Measurements from ENCODE around the gene OXSR1.

GRCh38 chr3:38127611-38128302, 37.6 kb upstream of the OXSR1 start:
- TF ChIP-seq CTCF (IDR thresholded peaks at IDR 0.05) (no peak), POLR2A (IDR thresholded peaks at IDR 0.05; ENCODE audit: low read depth) (no peak), EP300 (IDR thresholded peaks at IDR 0.05) (no peak)

Measured in esophagus muscularis mucosa (tissue), 4 donors.